OCI-LY7 (cell line): Measurements from ENCODE around the gene CMSS1.

Experiments
- EZH2phosphoT487 ChIP-seq: fragments of 200-600 bp; sonication (generic); IDR thresholded peaks from 2 replicates; pipeline ENCODE4 v1.6.1; 2018; ENCODE audit warnings: low read depth, borderline replicate concordance, mild to moderate bottlenecking, mixed run types, antibody characterized with exemption, low read length, moderate library complexity, mixed read lengths
- TF ChIP-seq, protein P1 (sequence below): fragments of 200-600 bp; sonication (generic); conservative IDR thresholded peaks from 2 replicates; pipeline ENCODE4 v1.5.1; 2014; ENCODE audit warnings: mild to moderate bottlenecking, antibody characterized with exemption, low read length, moderate library complexity, mixed read lengths

DNA sequence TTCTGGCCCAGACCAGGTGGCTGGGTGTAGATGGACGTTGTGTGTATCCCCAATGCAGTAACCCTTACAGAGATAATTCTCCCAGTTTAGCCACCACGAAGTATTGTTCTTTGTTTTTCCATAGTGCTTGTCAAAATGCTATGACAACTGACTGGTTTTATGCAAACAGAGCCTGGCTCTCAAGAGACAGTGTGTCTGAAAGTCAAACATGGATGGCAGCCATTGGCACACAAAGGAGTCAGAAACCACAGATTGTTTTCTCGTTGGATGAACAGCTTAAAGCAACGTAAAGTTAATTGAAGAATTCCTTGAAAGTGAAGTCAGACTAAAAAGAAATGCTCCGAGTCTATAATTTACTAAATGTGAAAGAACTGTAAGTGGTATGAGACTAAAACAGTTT is 205.5 kb downstream of the CMSS1 start:
- TF ChIP-seq, protein P1, sequence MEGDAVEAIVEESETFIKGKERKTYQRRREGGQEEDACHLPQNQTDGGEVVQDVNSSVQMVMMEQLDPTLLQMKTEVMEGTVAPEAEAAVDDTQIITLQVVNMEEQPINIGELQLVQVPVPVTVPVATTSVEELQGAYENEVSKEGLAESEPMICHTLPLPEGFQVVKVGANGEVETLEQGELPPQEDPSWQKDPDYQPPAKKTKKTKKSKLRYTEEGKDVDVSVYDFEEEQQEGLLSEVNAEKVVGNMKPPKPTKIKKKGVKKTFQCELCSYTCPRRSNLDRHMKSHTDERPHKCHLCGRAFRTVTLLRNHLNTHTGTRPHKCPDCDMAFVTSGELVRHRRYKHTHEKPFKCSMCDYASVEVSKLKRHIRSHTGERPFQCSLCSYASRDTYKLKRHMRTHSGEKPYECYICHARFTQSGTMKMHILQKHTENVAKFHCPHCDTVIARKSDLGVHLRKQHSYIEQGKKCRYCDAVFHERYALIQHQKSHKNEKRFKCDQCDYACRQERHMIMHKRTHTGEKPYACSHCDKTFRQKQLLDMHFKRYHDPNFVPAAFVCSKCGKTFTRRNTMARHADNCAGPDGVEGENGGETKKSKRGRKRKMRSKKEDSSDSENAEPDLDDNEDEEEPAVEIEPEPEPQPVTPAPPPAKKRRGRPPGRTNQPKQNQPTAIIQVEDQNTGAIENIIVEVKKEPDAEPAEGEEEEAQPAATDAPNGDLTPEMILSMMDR = no peak
- TF ChIP-seq EZH2phosphoT487 = no peak
